Activated CD8-positive, alpha-beta T cell treated with anti-CD3 and anti-CD28 coated beads for 36 hours (primary cell): Measurements from ENCODE around the gene ZNF18. TPM values are rescaled to one million over a fixed set of nuclear protein-coding genes. Genes with fewer than 3 reads are reported as not detected.
"Not testable (repeated sequence)": the region's sequence is repeated elsewhere in the genome, so short reads cannot be mapped to it uniquely, and the experiment has no call there.

Source experiments
- ATAC-seq: fragments of 200-7000 bp; cut with Tn5 transposase; one replicate; pipeline ENCODE4 v1.10.0; 2021; ENCODE audit warnings: mild to moderate bottlenecking, moderate library complexity
- CTCF ChIA-PET: fragments of 350-600 bp; sonication (Branson Sonifier 250); formaldehyde crosslinking; loops from one replicate; lab custom pipeline; 2021; ENCODE audit warnings: antibody characterized with exemption; lab: Charles Lee
- POLR2A ChIA-PET: fragments of 350-600 bp; sonication (Branson Sonifier 250); formaldehyde crosslinking; loops from one replicate; lab custom pipeline; 2021; ENCODE audit warnings: antibody characterized with exemption; lab: Charles Lee
- DNase-seq: peaks from one replicate; pipeline ENCODE4 v3.0.0-alpha.2; 2020
- H3K27ac Mint-ChIP-seq: one replicate; pipeline ENCODE4 v1.8.0; 2021; ENCODE audit warnings: mild to moderate bottlenecking, mixed read lengths
- H3K27me3 Mint-ChIP-seq: one replicate; pipeline ENCODE4 v1.8.0; 2021; ENCODE audit warnings: mixed read lengths
- H3K36me3 Mint-ChIP-seq: one replicate; pipeline ENCODE4 v1.8.0; 2021; ENCODE audit warnings: low read depth, mixed read lengths
- H3K4me1 Mint-ChIP-seq: one replicate; pipeline ENCODE4 v1.8.0; 2021; ENCODE audit warnings: low read depth, mixed read lengths
- H3K4me3 Mint-ChIP-seq: one replicate; pipeline ENCODE4 v1.8.0; 2021; ENCODE audit warnings: mild to moderate bottlenecking, moderate library complexity, mixed read lengths
- H3K9me3 Mint-ChIP-seq: one replicate; pipeline ENCODE4 v1.8.0; 2021; ENCODE audit warnings: mixed read lengths
- intact Hi-C: fragments of 100-400 bp; cut with micrococcal nuclease; formaldehyde crosslinking; loops from one replicate; pipeline ENCODE4 v1.10.0; 2022
- total RNA-seq, 2 experiments: library from RNA; stranded (reverse); gene quantifications; one replicate each; pipeline ENCODE4 v1.2.3, GENCODE V29; 2021
- TF ChIP-seq, protein P1 (sequence below): fragments of 200-600 bp; IDR thresholded peaks from one replicate; pipeline ENCODE4 v1.8.0; 2022; ENCODE audit warnings: antibody characterized with exemption, mild to moderate bottlenecking

ZNF18 gene
- total RNA-seq, 2 experiments from 2014 or later, result 8.9 to 10.2 TPM

GRCh38 chr17:11969565-11969964 lies 27.7 kb downstream of the ZNF18 start:
- no peak overlapping the region for H3K27ac Mint-ChIP-seq
- peaks cover 52% of the 10 kb centered on the region for H3K36me3 Mint-ChIP-seq
- DNase-seq (no peak), ATAC-seq (no peak)
- CTCF ChIA-PET, result interaction anchor here (0.9 kb wide), 1 partner anchor 17 kb away, joined by 3 read pairs; no protein-coding TSS in a partner anchor
- H3K9me3 Mint-ChIP-seq, result peaks cover 38% of the 10 kb centered on the region
- no peak overlapping the region for H3K4me3 Mint-ChIP-seq
- intact Hi-C loops, result no loop called here
- no peaks in the 10 kb centered on the region for H3K4me1 Mint-ChIP-seq
- POLR2A ChIA-PET, result no interaction called here
- TF ChIP-seq, protein P1, sequence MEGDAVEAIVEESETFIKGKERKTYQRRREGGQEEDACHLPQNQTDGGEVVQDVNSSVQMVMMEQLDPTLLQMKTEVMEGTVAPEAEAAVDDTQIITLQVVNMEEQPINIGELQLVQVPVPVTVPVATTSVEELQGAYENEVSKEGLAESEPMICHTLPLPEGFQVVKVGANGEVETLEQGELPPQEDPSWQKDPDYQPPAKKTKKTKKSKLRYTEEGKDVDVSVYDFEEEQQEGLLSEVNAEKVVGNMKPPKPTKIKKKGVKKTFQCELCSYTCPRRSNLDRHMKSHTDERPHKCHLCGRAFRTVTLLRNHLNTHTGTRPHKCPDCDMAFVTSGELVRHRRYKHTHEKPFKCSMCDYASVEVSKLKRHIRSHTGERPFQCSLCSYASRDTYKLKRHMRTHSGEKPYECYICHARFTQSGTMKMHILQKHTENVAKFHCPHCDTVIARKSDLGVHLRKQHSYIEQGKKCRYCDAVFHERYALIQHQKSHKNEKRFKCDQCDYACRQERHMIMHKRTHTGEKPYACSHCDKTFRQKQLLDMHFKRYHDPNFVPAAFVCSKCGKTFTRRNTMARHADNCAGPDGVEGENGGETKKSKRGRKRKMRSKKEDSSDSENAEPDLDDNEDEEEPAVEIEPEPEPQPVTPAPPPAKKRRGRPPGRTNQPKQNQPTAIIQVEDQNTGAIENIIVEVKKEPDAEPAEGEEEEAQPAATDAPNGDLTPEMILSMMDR, result no peak
- no peaks in the 10 kb centered on the region for H3K27me3 Mint-ChIP-seq

- H3K27ac Mint-ChIP-seq, result no peak overlapping the region
- no peaks in the 10 kb centered on the region for H3K27me3 Mint-ChIP-seq
- CTCF ChIA-PET, result no interaction called here
- TF ChIP-seq, protein P1, result no peak
- POLR2A ChIA-PET, result no interaction called here
- intact Hi-C loops, result no loop called here
- no peak for ATAC-seq
- no peak overlapping the region for H3K4me3 Mint-ChIP-seq
- H3K4me1 Mint-ChIP-seq, result no peaks in the 10 kb centered on the region
- H3K36me3 Mint-ChIP-seq, result peaks cover 21% of the 10 kb centered on the region
- H3K9me3 Mint-ChIP-seq, result peaks cover 29% of the 10 kb centered on the region
- DNase-seq, result no peak
These were observed 42.3 kb downstream of the ZNF18 start for GRCh38 chr17:11954936-11955335.

DNA sequence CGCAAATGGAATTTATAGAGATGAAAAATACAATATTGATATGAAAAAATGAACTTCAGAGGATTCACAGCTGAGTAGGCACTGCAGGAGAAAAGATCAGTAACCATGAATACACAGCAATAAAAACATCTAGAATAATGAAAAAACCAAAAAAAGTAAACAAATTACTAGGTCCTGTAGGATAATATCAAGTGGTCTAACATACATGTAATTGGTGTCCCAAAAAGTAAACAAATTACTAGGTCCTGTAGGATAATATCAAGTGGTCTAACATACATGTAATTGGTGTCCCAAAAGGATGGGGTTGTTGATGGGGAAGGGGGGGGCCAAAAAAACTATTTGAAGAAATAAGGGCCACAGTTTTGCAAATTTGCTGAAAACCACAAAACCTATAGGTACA lies 43.4 kb downstream of the ZNF18 start:
- CTCF ChIA-PET, result no interaction called here
- DNase-seq (no peak), ATAC-seq (no peak)
- Mint-ChIP-seq H3K27ac (no peak overlapping the region), H3K4me1 (no peaks in the 10 kb centered on the region), H3K36me3 (peaks cover 21% of the 10 kb centered on the region), H3K4me3 (no peak overlapping the region), H3K9me3 (peaks cover 29% of the 10 kb centered on the region), H3K27me3 (no peaks in the 10 kb centered on the region)
- POLR2A ChIA-PET, result no interaction called here
- TF ChIP-seq, protein P1, result no peak
- intact Hi-C loops, result no loop called here

DNA sequence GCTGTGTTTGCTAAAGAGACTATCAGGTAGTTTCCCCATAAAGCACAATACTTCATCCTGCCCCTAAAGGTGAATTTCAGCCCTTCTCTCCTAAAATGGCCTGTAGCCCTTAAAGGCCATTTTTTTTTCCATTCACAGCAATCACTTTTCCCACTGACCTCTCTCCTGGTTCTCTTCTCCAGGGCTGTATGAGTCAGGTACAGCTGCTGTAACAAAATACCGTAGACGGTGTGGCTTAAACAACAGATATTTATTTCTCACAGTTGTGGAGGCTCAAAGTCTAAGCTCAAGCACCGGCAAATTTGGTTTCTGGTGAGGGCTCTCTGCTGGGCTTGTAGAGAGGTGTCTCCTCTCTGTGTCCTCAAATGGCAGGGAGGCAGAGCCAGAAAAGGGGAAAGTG lies 44.7 kb downstream of the ZNF18 start:
- Mint-ChIP-seq H3K9me3 (peaks cover 28% of the 10 kb centered on the region), H3K4me3 (no peak overlapping the region), H3K27ac (no peak overlapping the region), H3K4me1 (no peaks in the 10 kb centered on the region), H3K36me3 (peaks cover 11% of the 10 kb centered on the region), H3K27me3 (no peaks in the 10 kb centered on the region)
- DNase-seq (no peak), ATAC-seq (no peak)
- ChIA-PET CTCF (interaction anchor here (1.8 kb wide), 1 partner anchor 17 kb away, joined by 5 read pairs; no protein-coding TSS in a partner anchor), POLR2A (interaction anchor here (0.9 kb wide), 1 partner anchor 156 kb away, joined by 3 read pairs; no protein-coding TSS in a partner anchor)
- intact Hi-C loops, result no loop called here
- TF ChIP-seq, protein P1, result no peak

GRCh38 chr17:11950771-11951519 lies 46.3 kb downstream of the ZNF18 start:
- H3K4me3 Mint-ChIP-seq, result no peak overlapping the region
- POLR2A ChIA-PET, result no interaction called here
- intact Hi-C loops, result no loop called here
- ATAC-seq (no peak), DNase-seq (no peak)
- peaks cover 21% of the 10 kb centered on the region for H3K9me3 Mint-ChIP-seq
- no peaks in the 10 kb centered on the region for H3K27me3 Mint-ChIP-seq
- CTCF ChIA-PET, result interaction anchor here (1.8 kb wide), 1 partner anchor 15 kb away, joined by 5 read pairs; no protein-coding TSS in a partner anchor
- TF ChIP-seq, protein P1, result no peak
- H3K4me1 Mint-ChIP-seq, result no peaks in the 10 kb centered on the region
- H3K36me3 Mint-ChIP-seq, result peaks cover 5% of the 10 kb centered on the region
- no peak overlapping the region for H3K27ac Mint-ChIP-seq

DNA sequence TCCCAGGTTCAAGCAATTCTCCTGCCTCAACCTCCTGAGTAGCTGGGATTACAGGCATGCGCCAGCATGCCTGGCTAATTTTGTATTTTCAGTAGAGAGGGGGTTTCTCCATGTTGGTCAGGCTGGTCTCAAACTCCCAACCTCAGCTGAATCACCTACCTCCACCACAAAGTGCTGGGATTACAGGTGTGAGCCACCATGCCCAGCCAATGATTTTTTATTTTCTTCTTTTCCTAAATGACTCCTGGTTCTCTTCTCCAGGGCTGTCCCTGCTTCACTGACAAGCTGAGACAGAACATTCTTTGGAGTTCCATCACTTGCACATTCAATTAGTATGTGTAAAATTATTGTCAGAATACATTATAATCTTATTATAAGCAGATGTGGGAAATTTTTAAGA lies 47.7 kb downstream of the ZNF18 start:
- H3K4me1 Mint-ChIP-seq, POLR2A ChIA-PET, CTCF ChIA-PET, H3K27ac Mint-ChIP-seq, intact Hi-C loops, H3K27me3 Mint-ChIP-seq, H3K36me3 Mint-ChIP-seq, H3K4me3 Mint-ChIP-seq, DNase-seq, ATAC-seq: not testable (repeated sequence)
- peaks cover 11% of the 10 kb centered on the region for H3K9me3 Mint-ChIP-seq
